Measurements from ENCODE around the gene GAA. TPM values are rescaled to one million over a fixed set of nuclear protein-coding genes. Genes with fewer than 3 reads are reported as not detected.
A peak's percentile ranks its signal among the peaks of the same experiment; 100 is the strongest.

Gene GAA
- total and polyA plus RNA-seq, 2 of the 13 experiments (the other 11 are each of a cell fraction or from before 2014, with no cell fraction given) = 21.6 to 36.4 TPM

DNA sequence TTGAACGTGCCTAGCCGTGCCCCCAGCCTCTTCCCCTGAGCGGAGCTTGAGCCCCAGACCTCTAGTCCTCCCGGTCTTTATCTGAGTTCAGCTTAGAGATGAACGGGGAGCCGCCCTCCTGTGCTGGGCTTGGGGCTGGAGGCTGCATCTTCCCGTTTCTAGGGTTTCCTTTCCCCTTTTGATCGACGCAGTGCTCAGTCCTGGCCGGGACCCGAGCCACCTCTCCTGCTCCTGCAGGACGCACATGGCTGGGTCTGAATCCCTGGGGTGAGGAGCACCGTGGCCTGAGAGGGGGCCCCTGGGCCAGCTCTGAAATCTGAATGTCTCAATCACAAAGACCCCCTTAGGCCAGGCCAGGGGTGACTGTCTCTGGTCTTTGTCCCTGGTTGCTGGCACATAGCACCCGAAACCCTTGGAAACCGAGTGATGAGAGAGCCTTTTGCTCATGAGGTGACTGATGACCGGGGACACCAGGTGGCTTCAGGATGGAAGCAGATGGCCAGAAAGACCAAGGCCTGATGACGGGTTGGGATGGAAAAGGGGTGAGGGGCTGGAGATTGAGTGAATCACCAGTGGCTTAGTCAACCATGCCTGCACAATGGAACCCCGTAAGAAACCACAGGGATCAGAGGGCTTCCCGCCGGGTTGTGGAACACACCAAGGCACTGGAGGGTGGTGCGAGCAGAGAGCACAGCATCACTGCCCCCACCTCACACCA, 724 bp downstream of the GAA start (continued):
- TF ChIP-seq MTF1 (CRISPR knock-in tag; IDR thresholded peaks at IDR 0.05) (no peak), ZNF572 (CRISPR knock-in tag; IDR thresholded peaks at IDR 0.05) (peak; percentile 95), ZNF224 (CRISPR knock-in tag; IDR thresholded peaks at IDR 0.05) (peak; percentile 75; the same call in 1 of the 2 replicates), ZNF234 (CRISPR knock-in tag; conservative IDR thresholded peaks at IDR 0.05) (peak; percentile 54; the same call in 1 of the 2 replicates), IRF2 (CRISPR knock-in tag; IDR thresholded peaks at IDR 0.05) (0 out of 2 replicates have a peak, but pooled peaks have one; percentile 5), SAP130 (CRISPR knock-in tag; IDR thresholded peaks at IDR 0.05; ENCODE audit: low read depth) (peak; percentile 17; the same call in 1 of the 2 replicates), ZNF501 (CRISPR knock-in tag; IDR thresholded peaks at IDR 0.05) (peak; percentile 92)
- TF ChIP-seq, protein P1, sequence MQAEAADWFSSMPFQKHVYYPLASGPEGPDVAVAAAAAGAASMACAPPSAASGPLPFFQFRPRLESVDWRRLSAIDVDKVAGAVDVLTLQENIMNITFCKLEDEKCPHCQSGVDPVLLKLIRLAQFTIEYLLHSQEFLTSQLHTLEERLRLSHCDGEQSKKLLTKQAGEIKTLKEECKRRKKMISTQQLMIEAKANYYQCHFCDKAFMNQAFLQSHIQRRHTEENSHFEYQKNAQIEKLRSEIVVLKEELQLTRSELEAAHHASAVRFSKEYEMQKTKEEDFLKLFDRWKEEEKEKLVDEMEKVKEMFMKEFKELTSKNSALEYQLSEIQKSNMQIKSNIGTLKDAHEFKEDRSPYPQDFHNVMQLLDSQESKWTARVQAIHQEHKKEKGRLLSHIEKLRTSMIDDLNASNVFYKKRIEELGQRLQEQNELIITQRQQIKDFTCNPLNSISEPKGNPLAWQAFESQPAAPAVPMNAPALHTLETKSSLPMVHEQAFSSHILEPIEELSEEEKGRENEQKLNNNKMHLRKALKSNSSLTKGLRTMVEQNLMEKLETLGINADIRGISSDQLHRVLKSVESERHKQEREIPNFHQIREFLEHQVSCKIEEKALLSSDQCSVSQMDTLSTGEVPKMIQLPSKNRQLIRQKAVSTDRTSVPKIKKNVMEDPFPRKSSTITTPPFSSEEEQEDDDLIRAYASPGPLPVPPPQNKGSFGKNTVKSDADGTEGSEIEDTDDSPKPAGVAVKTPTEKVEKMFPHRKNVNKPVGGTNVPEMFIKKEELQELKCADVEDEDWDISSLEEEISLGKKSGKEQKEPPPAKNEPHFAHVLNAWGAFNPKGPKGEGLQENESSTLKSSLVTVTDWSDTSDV (CRISPR knock-in tag; IDR thresholded peaks at IDR 0.05) = no peak
- TF ChIP-seq, protein P2, sequence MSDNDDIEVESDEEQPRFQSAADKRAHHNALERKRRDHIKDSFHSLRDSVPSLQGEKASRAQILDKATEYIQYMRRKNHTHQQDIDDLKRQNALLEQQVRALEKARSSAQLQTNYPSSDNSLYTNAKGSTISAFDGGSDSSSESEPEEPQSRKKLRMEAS (IDR thresholded peaks at IDR 0.05) = peak; percentile 17; the same call in 1 of the 2 replicates
- TF ChIP-seq, protein P3, sequence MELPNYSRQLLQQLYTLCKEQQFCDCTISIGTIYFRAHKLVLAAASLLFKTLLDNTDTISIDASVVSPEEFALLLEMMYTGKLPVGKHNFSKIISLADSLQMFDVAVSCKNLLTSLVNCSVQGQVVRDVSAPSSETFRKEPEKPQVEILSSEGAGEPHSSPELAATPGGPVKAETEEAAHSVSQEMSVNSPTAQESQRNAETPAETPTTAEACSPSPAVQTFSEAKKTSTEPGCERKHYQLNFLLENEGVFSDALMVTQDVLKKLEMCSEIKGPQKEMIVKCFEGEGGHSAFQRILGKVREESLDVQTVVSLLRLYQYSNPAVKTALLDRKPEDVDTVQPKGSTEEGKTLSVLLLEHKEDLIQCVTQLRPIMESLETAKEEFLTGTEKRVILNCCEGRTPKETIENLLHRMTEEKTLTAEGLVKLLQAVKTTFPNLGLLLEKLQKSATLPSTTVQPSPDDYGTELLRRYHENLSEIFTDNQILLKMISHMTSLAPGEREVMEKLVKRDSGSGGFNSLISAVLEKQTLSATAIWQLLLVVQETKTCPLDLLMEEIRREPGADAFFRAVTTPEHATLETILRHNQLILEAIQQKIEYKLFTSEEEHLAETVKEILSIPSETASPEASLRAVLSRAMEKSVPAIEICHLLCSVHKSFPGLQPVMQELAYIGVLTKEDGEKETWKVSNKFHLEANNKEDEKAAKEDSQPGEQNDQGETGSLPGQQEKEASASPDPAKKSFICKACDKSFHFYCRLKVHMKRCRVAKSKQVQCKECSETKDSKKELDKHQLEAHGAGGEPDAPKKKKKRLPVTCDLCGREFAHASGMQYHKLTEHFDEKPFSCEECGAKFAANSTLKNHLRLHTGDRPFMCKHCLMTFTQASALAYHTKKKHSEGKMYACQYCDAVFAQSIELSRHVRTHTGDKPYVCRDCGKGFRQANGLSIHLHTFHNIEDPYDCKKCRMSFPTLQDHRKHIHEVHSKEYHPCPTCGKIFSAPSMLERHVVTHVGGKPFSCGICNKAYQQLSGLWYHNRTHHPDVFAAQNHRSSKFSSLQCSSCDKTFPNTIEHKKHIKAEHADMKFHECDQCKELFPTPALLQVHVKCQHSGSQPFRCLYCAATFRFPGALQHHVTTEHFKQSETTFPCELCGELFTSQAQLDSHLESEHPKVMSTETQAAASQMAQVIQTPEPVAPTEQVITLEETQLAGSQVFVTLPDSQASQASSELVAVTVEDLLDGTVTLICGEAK (IDR thresholded peaks at IDR 0.05) = no peak
- TF ChIP-seq, protein P3 (CRISPR knock-in tag; IDR thresholded peaks at IDR 0.05) = 0 out of 2 replicates have a peak, but pooled peaks have one; percentile 6
- TF ChIP-seq, protein P4, sequence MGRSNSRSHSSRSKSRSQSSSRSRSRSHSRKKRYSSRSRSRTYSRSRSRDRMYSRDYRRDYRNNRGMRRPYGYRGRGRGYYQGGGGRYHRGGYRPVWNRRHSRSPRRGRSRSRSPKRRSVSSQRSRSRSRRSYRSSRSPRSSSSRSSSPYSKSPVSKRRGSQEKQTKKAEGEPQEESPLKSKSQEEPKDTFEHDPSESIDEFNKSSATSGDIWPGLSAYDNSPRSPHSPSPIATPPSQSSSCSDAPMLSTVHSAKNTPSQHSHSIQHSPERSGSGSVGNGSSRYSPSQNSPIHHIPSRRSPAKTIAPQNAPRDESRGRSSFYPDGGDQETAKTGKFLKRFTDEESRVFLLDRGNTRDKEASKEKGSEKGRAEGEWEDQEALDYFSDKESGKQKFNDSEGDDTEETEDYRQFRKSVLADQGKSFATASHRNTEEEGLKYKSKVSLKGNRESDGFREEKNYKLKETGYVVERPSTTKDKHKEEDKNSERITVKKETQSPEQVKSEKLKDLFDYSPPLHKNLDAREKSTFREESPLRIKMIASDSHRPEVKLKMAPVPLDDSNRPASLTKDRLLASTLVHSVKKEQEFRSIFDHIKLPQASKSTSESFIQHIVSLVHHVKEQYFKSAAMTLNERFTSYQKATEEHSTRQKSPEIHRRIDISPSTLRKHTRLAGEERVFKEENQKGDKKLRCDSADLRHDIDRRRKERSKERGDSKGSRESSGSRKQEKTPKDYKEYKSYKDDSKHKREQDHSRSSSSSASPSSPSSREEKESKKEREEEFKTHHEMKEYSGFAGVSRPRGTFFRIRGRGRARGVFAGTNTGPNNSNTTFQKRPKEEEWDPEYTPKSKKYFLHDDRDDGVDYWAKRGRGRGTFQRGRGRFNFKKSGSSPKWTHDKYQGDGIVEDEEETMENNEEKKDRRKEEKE (IDR thresholded peaks at IDR 0.05) = no peak
- TF ChIP-seq, protein P5, sequence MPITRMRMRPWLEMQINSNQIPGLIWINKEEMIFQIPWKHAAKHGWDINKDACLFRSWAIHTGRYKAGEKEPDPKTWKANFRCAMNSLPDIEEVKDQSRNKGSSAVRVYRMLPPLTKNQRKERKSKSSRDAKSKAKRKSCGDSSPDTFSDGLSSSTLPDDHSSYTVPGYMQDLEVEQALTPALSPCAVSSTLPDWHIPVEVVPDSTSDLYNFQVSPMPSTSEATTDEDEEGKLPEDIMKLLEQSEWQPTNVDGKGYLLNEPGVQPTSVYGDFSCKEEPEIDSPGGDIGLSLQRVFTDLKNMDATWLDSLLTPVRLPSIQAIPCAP (CRISPR knock-in tag; IDR thresholded peaks at IDR 0.05; ENCODE audit: low read depth) = 0 out of 2 replicates have a peak, but pooled peaks have one; percentile 83

Data from HepG2 (cell line).